ENCODE data around the gene WDR72. TPM values are rescaled to one million over a fixed set of nuclear protein-coding genes. Genes with fewer than 3 reads are reported as not detected.

Gene WDR72
- total and polyA plus RNA-seq, 5 donors from 2014 or later, result not detected

DNA sequence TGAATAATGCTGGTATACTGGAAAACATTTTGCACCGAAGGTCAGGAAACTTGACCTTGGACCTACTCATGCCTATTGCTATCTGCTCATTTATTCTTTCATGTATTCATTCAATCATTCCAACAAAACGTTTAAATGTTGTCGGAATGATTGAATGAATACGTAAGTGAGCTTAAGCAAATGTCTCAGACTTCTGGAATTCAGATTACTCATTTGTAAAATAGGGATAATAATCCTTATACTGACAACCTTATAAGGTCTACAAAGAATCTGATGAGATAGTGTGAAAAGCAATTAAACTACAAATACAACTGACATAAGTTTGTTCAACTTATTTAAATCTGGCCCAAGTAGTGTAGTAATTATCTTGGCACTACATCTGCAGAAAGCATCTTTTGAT is 288.7 kb downstream of the WDR72 start:
- Mint-ChIP-seq H3K27me3 (no peaks in the 10 kb centered on the region), H3K9me3 (peaks cover 0 to 7% (median 3%) of the 10 kb centered on the region in 7 donors), H3K36me3 (no peaks in the 10 kb centered on the region), H3K4me3 (no peak overlapping the region), H3K27ac (no peak overlapping the region), H3K4me1 (no peaks in the 10 kb centered on the region)
- Histone ChIP-seq H3K27me3 (ENCODE audit: control insufficient read depth, insufficient read depth, low read length) (no peaks in the 10 kb centered on the region), H3K27ac (ENCODE audit: insufficient read depth, low read length, poor library complexity, severe bottlenecking) (no peak overlapping the region), H3K4me1 (ENCODE audit: control insufficient read depth, insufficient read depth, low read length, poor library complexity, severe bottlenecking) (no peaks in the 10 kb centered on the region), H3K36me3 (ENCODE audit: control insufficient read depth, insufficient read depth, low read length) (no peaks in the 10 kb centered on the region), H3K4me3 (ENCODE audit: low read depth, low read length) (no peak overlapping the region), H3K9me3 (ENCODE audit: control insufficient read depth in 2 of 2, low read length in 2 of 2) (no peaks in the 10 kb centered on the region)
- ATAC-seq (ENCODE audit: low read depth in 2 of 2), result no peak
- no peak for DNase-seq

- Mint-ChIP-seq H3K27ac (no peak overlapping the region), H3K4me1 (no peaks in the 10 kb centered on the region), H3K27me3 (no peaks in the 10 kb centered on the region), H3K4me3 (no peak overlapping the region), H3K36me3 (no peaks in the 10 kb centered on the region), H3K9me3 (peaks cover 0 to 7% (median 3%) of the 10 kb centered on the region in 7 donors)
- no peaks in the 10 kb centered on the region for H3K27me3 ChIP-seq (ENCODE audit: control insufficient read depth, insufficient read depth, low read length)
- ATAC-seq (ENCODE audit: low read depth in 2 of 2) (no peak), DNase-seq (no peak)
- no peaks in the 10 kb centered on the region for H3K4me1 ChIP-seq (ENCODE audit: control insufficient read depth, insufficient read depth, low read length, poor library complexity, severe bottlenecking)
- H3K36me3 ChIP-seq (ENCODE audit: control insufficient read depth, insufficient read depth, low read length), result no peaks in the 10 kb centered on the region
- no peaks in the 10 kb centered on the region for H3K9me3 ChIP-seq (ENCODE audit: control insufficient read depth in 2 of 2, low read length in 2 of 2)
- no peak overlapping the region for H3K27ac ChIP-seq (ENCODE audit: insufficient read depth, low read length, poor library complexity, severe bottlenecking)
- H3K4me3 ChIP-seq (ENCODE audit: low read depth, low read length), result no peak overlapping the region
Measured at GRCh38 chr15:53469422-53469821, 290.0 kb downstream of the WDR72 start.

Other genes starting within 250 kb of the WDR72 start
- gene UNC13C, start 218.8 kb upstream of the WDR72 start, total RNA-seq, result not detected
- not detected for gene UNC13C, start 218.8 kb upstream of the WDR72 start, polyA plus RNA-seq

All from CD4-positive, CD25-positive, alpha-beta regulatory T cell (primary cell).